HCT116 (cell line): ENCODE measurements around the gene SYNJ2. TPM values are rescaled to one million over a fixed set of nuclear protein-coding genes. Genes with fewer than 3 reads are reported as not detected.

ENCODE experiments used
- ATAC-seq: fragments of 200-7000 bp; cut with Tn5 transposase; 2 replicates; pipeline ENCODE4 v1.9.1; 2020; ENCODE audit warnings: mild to moderate bottlenecking, moderate library complexity
- BruUV-seq: library from RNA; stranded (reverse); fragments of 400-500 nt; replicated peaks from 2 replicates; lab custom pipeline; 2021; lab: Mats Ljungman, UMichigan
- CTCF ChIA-PET: fragments of 300-600 bp; sonication (Branson Sonifier 250); formaldehyde crosslinking; loops from one replicate; lab custom pipeline; 2021; ENCODE audit warnings: antibody characterized with exemption; lab: Charles Lee
- POLR2A ChIA-PET: fragments of 300-600, 350-600 bp; sonication (Branson Sonifier 250); formaldehyde crosslinking; loops from one replicate; lab custom pipeline; 2021; ENCODE audit warnings: antibody characterized with exemption; lab: Charles Lee
- RAD21 ChIA-PET, 2 experiments: fragments of 300-600 bp; sonication (Branson Sonifier 250); formaldehyde crosslinking; loops; one replicate each; lab custom pipeline; 2023; ENCODE audit warnings: low total read pairs in 2 of 2; ENCODE audit not compliant: uncharacterized antibody in 2 of 2, unreplicated experiment in 2 of 2, low non-redundant PET in 1 of 2; lab: Charles Lee
- DNase-seq: peaks from one replicate; pipeline ENCODE4 v3.0.0-alpha.2; 2010; ENCODE audit warnings: low read depth, low spot score
- H2AFZ ChIP-seq: fragments of 200-600 bp; shearing (Covaris generic), sonication (generic); 2 replicates; pipeline ENCODE4 v1.6.1; 2017; ENCODE audit warnings: low read depth, mixed run types, mixed read lengths, antibody characterized with exemption, low read length; ENCODE audit not compliant: poor library complexity, severe bottlenecking
- H3K27ac ChIP-seq: 2 replicates; pipeline ENCODE4 v1.5.1; 2012; ENCODE audit warnings: low read depth, low read length
- H3K27me3 ChIP-seq: fragments of 200-600 bp; sonication (generic); 2 replicates; pipeline ENCODE4 v1.6.1; 2016; ENCODE audit warnings: mixed run types, low read length, mixed read lengths; ENCODE audit not compliant: insufficient read depth
- H3K36me3 ChIP-seq, 2 experiments: fragments of 200-500 bp in 1 of 2; fragments of 200-600 bp in 1 of 2; sonication (Bioruptor generic) in 1 of 2; sonication (generic) in 1 of 2; 2 replicates each; pipeline versions ENCODE4 v1.5.1 to v1.6.1; 2014 to 2016; ENCODE audit warnings: low read length in 2 of 2, inconsistent platforms in 1 of 2, mixed read lengths in 1 of 2, mixed run types in 1 of 2; ENCODE audit not compliant: insufficient read depth in 2 of 2, control insufficient read depth in 1 of 2
- H3K4me1 ChIP-seq, 2 experiments: fragments of 200-600 bp in 1 of 2; sonication (generic) in 1 of 2; 2 replicates each; pipeline versions ENCODE4 v1.5.1 to v1.6.1; 2012 to 2017; ENCODE audit warnings: low read length in 2 of 2, inconsistent platforms in 1 of 2, mild to moderate bottlenecking in 1 of 2, mixed read lengths in 1 of 2, mixed run types in 1 of 2, moderate library complexity in 1 of 2; ENCODE audit not compliant: insufficient read depth in 2 of 2, control insufficient read depth in 1 of 2
- H3K4me2 ChIP-seq: fragments of 200-600 bp; sonication (generic); 2 replicates; pipeline ENCODE4 v1.6.1; 2017; ENCODE audit warnings: mixed run types, low read length, mixed read lengths
- H3K4me3 ChIP-seq, 2 experiments: fragments of 200-600 bp in 1 of 2; sonication (generic) in 1 of 2; replicated peaks in 1 of 2; 2 replicates each; pipeline ENCODE4 v1.5.1; 2011 to 2016; ENCODE audit warnings: low read length in 2 of 2, control low read depth in 1 of 2, low read depth in 1 of 2, mild to moderate bottlenecking in 1 of 2, mixed read lengths in 1 of 2, mixed run types in 1 of 2
- H3K79me2 ChIP-seq: fragments of 200-600 bp; sonication (generic); 2 replicates; pipeline ENCODE4 v1.6.1; 2017; ENCODE audit warnings: mild to moderate bottlenecking, mixed run types, low read length, moderate library complexity, mixed read lengths; ENCODE audit not compliant: insufficient read depth
- H3K9ac ChIP-seq: fragments of 200-600 bp; sonication (generic); 2 replicates; pipeline ENCODE4 v1.6.1; 2016; ENCODE audit warnings: low read length, mixed read lengths
- H3K9me2 ChIP-seq: fragments of 200-600 bp; sonication (generic), shearing (Covaris generic); 2 replicates; pipeline ENCODE4 v1.6.1; 2017; ENCODE audit warnings: mixed run types, mild to moderate bottlenecking, moderate library complexity; ENCODE audit not compliant: insufficient read depth
- H3K9me3 ChIP-seq, 2 experiments: fragments of 200-500 bp in 1 of 2; fragments of 200-600 bp in 1 of 2; sonication (Bioruptor generic) in 1 of 2; sonication (generic) in 1 of 2; 2 replicates each; pipeline ENCODE4 v1.6.1; 2014 to 2017; ENCODE audit warnings: low read length in 2 of 2, mixed read lengths in 2 of 2, inconsistent platforms in 1 of 2, low read depth in 1 of 2, mild to moderate bottlenecking in 1 of 2, mixed run types in 1 of 2, moderate library complexity in 1 of 2; ENCODE audit not compliant: control insufficient read depth in 1 of 2, insufficient read depth in 1 of 2
- H4K20me1 ChIP-seq: fragments of 200-600 bp; sonication (generic), shearing (Covaris generic); 2 replicates; pipeline ENCODE4 v1.6.1; 2017; ENCODE audit warnings: mixed run types, mild to moderate bottlenecking, moderate library complexity; ENCODE audit not compliant: insufficient read depth
- CBX3 ChIP-seq: IDR thresholded peaks from 2 replicates; pipeline ENCODE4 v1.6.1; 2012; ENCODE audit warnings: low read depth
- ELF1 ChIP-seq: IDR thresholded peaks from 2 replicates; pipeline ENCODE4 v1.6.1; 2012; ENCODE audit warnings: low read depth, borderline replicate concordance
- EZH2 ChIP-seq: fragments of 200-600 bp; sonication (generic); IDR thresholded peaks from 2 replicates; pipeline ENCODE4 v1.6.1; 2017; ENCODE audit warnings: antibody characterized with exemption, mixed run types
- EZH2phosphoT487 ChIP-seq: fragments of 200-600 bp; IDR thresholded peaks from 2 replicates; pipeline ENCODE4 v1.6.1; 2018; ENCODE audit warnings: antibody characterized with exemption, borderline replicate concordance
- JUND ChIP-seq: IDR thresholded peaks from 2 replicates; pipeline ENCODE4 v1.6.1; 2012
- POLR2A ChIP-seq: IDR thresholded peaks from 2 replicates; pipeline ENCODE4 v1.7.0; 2011; ENCODE audit warnings: borderline replicate concordance; ENCODE audit not compliant: insufficient read depth, insufficient read length; ENCODE audit errors: extremely low read depth
- RAD21 ChIP-seq: IDR thresholded peaks from 2 replicates; pipeline ENCODE4 v1.6.1; 2012; ENCODE audit warnings: low read depth, mild to moderate bottlenecking
- SIN3A ChIP-seq: IDR thresholded peaks from 2 replicates; pipeline ENCODE4 v1.6.1; 2012; ENCODE audit warnings: low read depth
- SP1 ChIP-seq: IDR thresholded peaks from 2 replicates; pipeline ENCODE4 v1.6.1; 2012; ENCODE audit warnings: low read depth
- SRF ChIP-seq: IDR thresholded peaks from 2 replicates; pipeline ENCODE4 v1.6.1; 2012; ENCODE audit warnings: low read depth
- YY1 ChIP-seq: IDR thresholded peaks from 2 replicates; pipeline ENCODE4 v1.6.1; 2011; ENCODE audit warnings: low read length, low read depth, moderate library complexity, mild to moderate bottlenecking; ENCODE audit not compliant: insufficient replicate concordance; ENCODE audit errors: extremely low read depth
- intact Hi-C: fragments of 100-400 bp; cut with micrococcal nuclease; formaldehyde crosslinking; loops from 2 replicates; pipeline ENCODE4 v1.10.0; 2022
- total RNA-seq: library from RNA; stranded (reverse); gene quantifications from one replicate; pipeline ENCODE4 v1.2.1, GENCODE V29; 2021; ENCODE audit not compliant: unreplicated experiment
- TF ChIP-seq, protein P1 (sequence below): IDR thresholded peaks from 2 replicates; pipeline ENCODE4 v1.6.1; 2012; ENCODE audit warnings: low read depth
- TF ChIP-seq, protein P2 (sequence below): IDR thresholded peaks from 2 replicates; pipeline ENCODE4 v1.6.1; 2011; ENCODE audit warnings: mild to moderate bottlenecking, low read length, moderate library complexity; ENCODE audit not compliant: insufficient replicate concordance; ENCODE audit errors: extremely low read depth
- TF ChIP-seq, protein P3 (sequence below): IDR thresholded peaks from 2 replicates; pipeline ENCODE4 v1.6.1; 2012

SYNJ2 gene
- total RNA-seq, 1 experiment from 2014 or later: 23.9 TPM

DNA sequence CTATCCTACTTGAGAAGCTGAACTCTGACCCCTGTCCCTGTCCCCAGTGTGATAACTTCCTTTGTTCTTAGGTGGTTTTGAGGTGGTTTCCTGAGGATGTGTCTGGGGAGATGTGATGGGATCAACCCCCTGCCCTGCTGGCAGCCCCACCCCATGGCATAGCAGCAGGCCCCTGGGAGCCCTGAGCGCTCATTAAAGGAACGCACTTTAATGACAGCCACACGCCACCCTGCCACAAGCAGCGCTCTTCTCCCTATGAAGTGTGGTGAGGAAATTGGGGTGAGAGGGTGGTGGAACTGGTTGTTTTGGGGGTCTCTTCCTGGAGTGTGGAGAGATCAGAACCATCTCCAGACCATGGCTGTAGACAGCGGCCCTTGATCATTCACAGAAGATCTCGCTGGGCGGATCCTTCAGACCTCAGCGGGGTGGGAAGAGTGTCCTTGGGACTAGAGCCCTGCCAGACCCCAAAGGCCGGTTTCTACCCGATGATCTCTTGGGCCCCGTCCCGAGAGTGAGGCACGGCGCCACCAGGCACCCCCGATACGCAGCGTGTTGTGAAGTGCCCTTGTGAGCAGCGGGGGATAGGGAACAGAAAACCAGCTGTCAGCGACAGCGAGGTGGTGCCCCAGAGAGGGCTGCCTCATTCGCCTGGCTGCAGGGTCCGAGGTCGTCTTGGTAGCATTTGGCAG lies 45.4 kb downstream of the SYNJ2 start (continued):
- TF ChIP-seq, protein P1, sequence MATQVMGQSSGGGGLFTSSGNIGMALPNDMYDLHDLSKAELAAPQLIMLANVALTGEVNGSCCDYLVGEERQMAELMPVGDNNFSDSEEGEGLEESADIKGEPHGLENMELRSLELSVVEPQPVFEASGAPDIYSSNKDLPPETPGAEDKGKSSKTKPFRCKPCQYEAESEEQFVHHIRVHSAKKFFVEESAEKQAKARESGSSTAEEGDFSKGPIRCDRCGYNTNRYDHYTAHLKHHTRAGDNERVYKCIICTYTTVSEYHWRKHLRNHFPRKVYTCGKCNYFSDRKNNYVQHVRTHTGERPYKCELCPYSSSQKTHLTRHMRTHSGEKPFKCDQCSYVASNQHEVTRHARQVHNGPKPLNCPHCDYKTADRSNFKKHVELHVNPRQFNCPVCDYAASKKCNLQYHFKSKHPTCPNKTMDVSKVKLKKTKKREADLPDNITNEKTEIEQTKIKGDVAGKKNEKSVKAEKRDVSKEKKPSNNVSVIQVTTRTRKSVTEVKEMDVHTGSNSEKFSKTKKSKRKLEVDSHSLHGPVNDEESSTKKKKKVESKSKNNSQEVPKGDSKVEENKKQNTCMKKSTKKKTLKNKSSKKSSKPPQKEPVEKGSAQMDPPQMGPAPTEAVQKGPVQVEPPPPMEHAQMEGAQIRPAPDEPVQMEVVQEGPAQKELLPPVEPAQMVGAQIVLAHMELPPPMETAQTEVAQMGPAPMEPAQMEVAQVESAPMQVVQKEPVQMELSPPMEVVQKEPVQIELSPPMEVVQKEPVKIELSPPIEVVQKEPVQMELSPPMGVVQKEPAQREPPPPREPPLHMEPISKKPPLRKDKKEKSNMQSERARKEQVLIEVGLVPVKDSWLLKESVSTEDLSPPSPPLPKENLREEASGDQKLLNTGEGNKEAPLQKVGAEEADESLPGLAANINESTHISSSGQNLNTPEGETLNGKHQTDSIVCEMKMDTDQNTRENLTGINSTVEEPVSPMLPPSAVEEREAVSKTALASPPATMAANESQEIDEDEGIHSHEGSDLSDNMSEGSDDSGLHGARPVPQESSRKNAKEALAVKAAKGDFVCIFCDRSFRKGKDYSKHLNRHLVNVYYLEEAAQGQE: no peak
- TF ChIP-seq EZH2 (no peak), ELF1 (no peak)

DNA sequence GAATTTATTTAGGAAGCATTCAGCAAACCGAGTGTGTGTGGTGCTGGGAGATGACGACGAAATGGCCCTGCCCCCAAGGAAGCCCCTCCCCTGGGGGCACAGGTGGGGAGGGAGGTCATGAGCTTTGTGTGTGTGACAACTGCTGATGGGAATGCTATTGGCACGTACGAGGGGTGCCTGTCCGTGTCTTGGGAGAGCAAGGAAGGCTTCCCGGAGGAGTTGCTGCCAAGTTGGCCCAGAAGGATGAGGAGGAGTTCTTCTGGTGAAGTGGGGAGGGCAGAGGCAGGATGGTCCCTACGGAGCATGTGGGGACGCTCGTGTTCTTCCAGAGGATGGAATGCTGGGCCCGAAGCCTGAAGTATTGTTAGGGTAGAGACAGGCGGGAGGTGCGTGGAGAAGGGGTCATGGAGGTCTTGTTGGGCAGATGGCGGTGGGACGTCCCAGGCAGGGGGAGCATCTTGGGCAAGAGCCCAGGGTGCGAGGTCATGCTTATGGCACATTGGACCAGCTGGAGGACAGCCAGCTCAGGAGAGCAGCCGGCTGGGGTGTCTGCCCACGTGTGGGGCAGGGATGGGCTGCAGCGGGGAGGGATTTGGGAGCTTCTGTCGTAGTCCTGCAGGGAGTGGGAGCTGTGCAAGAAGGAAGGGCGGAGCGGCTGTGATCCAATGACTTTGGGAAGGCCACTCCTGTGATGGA lies 46.1 kb downstream of the SYNJ2 start:
- H3K4me2 ChIP-seq: no peak overlapping the region
- ChIA-PET RAD21 (no interaction called here), CTCF (no interaction called here), POLR2A (no interaction called here)
- no peaks in the 10 kb centered on the region for H3K9me2 ChIP-seq
- peaks cover 44 to 69% of the 10 kb centered on the region in 2 experiments for H3K4me1 ChIP-seq
- no peaks in the 10 kb centered on the region for H4K20me1 ChIP-seq
- no peaks in the 10 kb centered on the region for H3K9me3 ChIP-seq
- no peak for ATAC-seq
- BruUV-seq: no TSS peak
- no peaks in the 10 kb centered on the region for H3K27me3 ChIP-seq
- H3K27ac ChIP-seq: no peak overlapping the region; the same call in 1 of the 2 replicates
- intact Hi-C loops: no loop called here
- peaks cover 0 to 8% of the 10 kb centered on the region in 2 experiments; a peak in 1 of 4 replicates for H3K36me3 ChIP-seq
- no peak overlapping the region for H2AFZ ChIP-seq
- H3K4me3 ChIP-seq: no peak overlapping the region
- H3K9ac ChIP-seq: no peak overlapping the region
- no peak for DNase-seq
- H3K79me2 ChIP-seq: peaks cover 5% of the 10 kb centered on the region; the same call in 1 of the 2 replicates
- TF ChIP-seq RAD21 (no peak), SRF (no peak), JUND (no peak), SP1 (no peak), CBX3 (no peak), EZH2phosphoT487 (no peak), POLR2A (no peak), YY1 (no peak), ELF1 (no peak), SIN3A (no peak)
- TF ChIP-seq, protein P1: no peak
- TF ChIP-seq, protein P2, sequence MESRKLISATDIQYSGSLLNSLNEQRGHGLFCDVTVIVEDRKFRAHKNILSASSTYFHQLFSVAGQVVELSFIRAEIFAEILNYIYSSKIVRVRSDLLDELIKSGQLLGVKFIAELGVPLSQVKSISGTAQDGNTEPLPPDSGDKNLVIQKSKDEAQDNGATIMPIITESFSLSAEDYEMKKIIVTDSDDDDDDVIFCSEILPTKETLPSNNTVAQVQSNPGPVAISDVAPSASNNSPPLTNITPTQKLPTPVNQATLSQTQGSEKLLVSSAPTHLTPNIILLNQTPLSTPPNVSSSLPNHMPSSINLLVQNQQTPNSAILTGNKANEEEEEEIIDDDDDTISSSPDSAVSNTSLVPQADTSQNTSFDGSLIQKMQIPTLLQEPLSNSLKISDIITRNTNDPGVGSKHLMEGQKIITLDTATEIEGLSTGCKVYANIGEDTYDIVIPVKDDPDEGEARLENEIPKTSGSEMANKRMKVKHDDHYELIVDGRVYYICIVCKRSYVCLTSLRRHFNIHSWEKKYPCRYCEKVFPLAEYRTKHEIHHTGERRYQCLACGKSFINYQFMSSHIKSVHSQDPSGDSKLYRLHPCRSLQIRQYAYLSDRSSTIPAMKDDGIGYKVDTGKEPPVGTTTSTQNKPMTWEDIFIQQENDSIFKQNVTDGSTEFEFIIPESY: no peak
- TF ChIP-seq, protein P3, sequence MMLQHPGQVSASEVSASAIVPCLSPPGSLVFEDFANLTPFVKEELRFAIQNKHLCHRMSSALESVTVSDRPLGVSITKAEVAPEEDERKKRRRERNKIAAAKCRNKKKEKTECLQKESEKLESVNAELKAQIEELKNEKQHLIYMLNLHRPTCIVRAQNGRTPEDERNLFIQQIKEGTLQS: no peak
